Activated CD8-positive, alpha-beta memory T cell treated with anti-CD3 and anti-CD28 coated beads, Interleukin-2, amount 50 U/mL, for 48 hours (primary cell): ENCODE measurements around the gene HYOU1.
"Not testable (repeated sequence)": the region's sequence is repeated elsewhere in the genome, so short reads cannot be mapped to it uniquely, and the experiment has no call there.

Source experiments
- DNase-seq: peaks from one replicate; pipeline ENCODE4 v3.0.0-alpha.2; 2020

Gene HYOU1, protein sequence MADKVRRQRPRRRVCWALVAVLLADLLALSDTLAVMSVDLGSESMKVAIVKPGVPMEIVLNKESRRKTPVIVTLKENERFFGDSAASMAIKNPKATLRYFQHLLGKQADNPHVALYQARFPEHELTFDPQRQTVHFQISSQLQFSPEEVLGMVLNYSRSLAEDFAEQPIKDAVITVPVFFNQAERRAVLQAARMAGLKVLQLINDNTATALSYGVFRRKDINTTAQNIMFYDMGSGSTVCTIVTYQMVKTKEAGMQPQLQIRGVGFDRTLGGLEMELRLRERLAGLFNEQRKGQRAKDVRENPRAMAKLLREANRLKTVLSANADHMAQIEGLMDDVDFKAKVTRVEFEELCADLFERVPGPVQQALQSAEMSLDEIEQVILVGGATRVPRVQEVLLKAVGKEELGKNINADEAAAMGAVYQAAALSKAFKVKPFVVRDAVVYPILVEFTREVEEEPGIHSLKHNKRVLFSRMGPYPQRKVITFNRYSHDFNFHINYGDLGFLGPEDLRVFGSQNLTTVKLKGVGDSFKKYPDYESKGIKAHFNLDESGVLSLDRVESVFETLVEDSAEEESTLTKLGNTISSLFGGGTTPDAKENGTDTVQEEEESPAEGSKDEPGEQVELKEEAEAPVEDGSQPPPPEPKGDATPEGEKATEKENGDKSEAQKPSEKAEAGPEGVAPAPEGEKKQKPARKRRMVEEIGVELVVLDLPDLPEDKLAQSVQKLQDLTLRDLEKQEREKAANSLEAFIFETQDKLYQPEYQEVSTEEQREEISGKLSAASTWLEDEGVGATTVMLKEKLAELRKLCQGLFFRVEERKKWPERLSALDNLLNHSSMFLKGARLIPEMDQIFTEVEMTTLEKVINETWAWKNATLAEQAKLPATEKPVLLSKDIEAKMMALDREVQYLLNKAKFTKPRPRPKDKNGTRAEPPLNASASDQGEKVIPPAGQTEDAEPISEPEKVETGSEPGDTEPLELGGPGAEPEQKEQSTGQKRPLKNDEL

DNA sequence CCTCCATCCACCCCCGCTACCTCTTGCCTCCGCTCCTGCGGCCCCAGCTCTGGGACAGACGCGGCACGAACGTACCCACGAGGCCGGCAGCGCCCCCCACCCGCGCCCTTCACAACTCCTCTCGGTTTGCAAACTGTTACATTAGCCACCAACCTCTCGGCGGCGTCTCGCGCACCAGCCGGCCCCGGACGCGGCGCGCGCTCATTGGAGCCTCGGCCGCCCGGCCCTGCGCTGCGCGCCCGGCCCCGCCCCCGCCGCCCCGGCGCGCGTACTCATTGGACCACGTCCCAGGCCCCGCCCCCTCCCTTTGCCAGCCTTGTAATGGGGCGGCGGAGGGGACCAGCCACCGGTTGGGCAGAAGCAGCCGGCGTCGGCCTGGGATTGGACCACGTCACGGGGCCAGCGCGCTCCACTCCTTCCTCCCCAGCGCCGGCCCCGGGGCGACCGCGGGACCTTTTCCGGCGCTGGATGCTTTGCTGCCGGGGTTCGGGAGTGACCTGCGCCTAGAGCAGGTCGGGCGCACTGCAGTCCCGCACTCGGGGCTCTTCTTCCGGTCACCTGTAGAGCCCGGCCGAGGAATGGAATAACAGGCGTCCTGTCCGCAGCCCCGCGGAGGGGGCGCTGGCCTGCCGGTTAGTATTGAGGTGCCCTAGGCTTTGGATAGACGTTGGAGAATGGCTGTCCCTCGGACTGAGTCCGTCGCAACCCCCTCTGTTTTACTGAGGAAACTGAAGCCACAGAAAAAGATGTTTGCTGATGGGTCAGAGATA is at the start of gene HYOU1:
Gene HYOU1, minus strand, starts transcription at position 206 of the 770 bp plus-strand sequence. CDS start 1,045 bp downstream, outside the sequence.
- peak; percentile 99 for DNase-seq

DNA sequence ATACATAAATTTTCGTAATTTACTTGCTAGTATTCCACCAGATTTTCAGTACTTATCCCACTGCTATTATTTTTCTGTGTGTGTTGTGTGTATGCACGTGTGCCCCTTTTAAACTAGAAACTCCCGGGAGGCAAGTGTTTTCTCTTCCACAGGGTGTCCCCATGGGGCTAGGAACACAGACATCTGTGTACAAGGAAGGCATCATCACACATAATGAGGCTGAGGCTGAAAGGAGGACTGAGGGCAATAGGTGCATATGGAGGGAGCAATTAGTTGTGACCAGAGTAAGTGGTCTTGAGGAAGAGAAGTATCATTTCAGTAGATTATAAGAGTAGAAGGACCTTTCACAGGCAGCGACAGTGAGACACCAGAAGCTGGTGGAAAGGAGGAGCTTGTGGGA is 46.8 kb upstream of the HYOU1 start:
- DNase-seq, result no peak

DNA sequence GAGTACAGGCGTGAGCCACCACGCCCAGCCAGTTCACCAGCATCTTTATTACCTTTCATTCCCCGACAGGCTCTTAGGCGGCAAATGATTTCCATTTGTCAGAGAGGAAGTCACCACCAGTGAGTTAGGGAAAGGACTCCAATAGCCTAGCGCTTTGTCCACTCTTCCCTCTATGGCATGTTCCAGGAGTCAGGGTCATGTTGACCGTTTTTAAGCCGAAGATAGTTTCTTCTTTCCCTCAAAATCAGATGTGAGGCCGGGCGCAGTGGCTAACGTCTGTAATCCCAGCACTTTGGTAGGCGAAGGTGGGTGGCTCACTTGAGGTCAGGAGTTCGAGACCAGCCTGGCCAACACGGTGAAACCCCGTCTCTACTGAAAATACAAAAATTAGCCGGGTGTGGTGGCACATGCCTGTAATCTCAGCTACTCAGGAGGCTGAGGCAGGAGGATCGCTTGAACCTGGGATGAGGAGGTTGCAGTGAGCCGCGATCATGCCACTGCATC is 46.2 kb upstream of the HYOU1 start:
- DNase-seq, result not testable (repeated sequence)

DNA sequence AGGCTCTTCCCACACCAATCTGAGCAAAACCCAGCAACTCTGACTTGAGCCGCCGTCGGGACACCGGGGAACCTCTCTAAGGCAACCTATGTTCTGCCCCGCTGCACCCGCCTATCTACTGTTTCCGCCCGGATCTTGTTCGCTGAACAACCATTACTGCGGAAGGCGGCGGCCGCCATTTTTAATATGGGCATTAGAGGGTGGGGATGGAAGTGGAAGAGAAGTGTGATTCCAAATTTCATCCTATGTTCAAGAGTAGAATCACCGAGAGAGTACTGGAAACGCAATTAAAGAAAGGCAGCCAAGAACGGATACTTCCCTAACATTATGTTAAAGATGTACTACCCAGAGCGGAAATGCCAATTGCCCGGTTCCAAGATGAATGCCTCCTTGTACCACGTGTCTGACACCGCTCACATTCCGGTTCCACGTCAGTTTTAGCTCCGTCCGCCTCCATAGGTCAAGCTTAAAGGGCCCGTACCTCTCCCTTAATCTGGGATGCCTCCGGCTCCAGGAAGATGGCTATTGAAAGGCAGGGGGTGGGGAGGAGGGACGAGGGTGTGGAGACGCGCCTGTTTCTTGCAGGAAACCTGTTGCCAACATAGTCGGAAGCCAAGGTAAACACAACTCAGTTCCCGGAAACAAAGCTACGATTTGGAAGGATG is 44.9 kb upstream of the HYOU1 start, which contains the start of gene DPAGT1:
Gene DPAGT1, minus strand, starts transcription at position 95 of the 665 bp plus-strand sequence. CDS start 198 bp downstream, outside the sequence.
- DNase-seq, result peak; percentile 91

DNA sequence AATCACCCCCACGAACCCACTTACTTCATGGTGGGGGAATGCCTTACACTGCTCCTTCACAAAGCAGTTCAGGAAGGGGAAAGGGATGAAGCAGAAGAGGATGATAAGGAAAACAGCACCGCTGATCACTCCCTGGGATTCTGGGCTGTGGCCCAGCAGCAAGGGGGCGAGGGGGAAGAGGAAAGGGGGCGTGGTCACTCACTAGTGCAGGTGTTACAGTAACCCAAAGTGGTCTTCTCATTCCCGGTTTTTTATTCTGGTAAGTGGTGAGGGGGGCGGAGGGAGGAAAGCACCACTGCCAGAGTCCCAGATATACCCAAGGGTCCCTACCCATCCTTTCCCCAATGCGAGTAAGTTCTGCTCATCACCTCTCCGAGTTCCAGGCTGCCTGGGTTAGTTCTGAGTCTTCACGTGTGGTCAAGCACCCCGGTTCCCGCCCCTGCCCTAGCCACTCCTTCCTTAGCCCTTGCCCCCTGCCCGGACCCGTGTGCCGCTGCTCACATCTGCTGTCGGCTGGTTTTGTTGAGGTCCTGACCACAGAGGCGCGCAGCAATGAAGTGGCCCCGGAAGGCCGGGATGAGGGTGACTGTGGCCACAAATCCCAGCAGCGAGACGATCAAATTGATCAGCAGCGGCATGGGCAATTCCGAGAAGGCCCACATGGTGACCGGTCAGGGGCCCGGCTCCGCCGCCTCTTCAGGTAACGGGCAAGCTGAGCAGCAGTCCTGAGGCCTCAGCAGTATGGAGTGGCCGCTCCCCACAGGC is 44.2 kb upstream of the HYOU1 start:
- no peak for DNase-seq

DNA sequence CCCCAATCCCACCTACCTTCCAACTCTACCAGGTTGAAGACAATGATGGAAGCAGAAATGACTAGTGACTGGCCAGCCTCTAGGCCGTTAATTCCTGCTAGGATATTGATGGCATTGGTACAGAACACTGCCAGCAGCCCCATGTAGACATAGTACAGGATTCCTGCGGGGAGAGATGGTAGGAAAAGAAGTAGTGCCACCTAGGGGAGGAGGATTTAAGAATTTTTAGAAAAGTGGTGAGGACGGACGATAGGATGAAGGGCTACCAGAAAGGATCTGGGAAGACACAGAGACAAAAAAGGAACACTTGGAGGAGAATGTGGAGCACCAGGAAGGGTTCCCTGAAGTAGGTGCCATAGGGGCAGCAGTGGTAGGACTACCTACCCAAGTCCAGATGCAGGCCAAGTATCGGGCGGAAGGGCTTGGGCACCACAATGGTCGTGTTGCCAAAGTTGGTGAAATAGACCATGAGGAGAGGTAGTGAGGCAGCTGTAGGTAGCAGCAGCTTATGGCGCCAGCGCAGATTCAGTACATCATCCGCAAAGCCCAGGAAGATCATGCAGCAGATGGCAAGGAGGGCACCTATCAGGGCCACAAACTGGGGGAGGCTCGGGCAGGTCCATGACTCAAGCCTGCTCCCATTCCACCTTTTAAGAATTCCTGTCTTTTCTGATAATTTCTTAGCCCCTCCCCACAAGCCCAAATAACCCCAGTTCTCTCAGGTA is 43.4 kb upstream of the HYOU1 start:
- no peak for DNase-seq

DNA sequence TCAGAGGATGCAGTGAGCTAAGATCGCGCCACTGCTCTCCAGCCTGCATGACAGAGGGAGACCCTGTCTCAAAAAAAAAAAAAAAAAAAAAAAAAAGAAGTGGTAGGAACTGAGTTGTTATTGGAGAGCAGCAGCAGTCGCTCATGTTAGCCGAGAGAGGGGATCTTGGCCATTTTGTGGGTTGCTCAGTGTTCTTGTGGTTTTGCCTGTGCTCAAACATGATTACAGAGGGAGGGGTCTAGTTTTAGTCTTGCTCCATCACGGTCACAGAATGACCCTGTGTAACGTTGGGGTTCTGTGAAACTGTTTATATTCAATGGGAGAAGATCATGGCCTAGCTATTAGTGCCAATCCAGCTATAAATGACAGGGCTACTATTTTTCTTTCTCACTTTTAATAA is 42.7 kb upstream of the HYOU1 start:
- DNase-seq, result no peak

DNA sequence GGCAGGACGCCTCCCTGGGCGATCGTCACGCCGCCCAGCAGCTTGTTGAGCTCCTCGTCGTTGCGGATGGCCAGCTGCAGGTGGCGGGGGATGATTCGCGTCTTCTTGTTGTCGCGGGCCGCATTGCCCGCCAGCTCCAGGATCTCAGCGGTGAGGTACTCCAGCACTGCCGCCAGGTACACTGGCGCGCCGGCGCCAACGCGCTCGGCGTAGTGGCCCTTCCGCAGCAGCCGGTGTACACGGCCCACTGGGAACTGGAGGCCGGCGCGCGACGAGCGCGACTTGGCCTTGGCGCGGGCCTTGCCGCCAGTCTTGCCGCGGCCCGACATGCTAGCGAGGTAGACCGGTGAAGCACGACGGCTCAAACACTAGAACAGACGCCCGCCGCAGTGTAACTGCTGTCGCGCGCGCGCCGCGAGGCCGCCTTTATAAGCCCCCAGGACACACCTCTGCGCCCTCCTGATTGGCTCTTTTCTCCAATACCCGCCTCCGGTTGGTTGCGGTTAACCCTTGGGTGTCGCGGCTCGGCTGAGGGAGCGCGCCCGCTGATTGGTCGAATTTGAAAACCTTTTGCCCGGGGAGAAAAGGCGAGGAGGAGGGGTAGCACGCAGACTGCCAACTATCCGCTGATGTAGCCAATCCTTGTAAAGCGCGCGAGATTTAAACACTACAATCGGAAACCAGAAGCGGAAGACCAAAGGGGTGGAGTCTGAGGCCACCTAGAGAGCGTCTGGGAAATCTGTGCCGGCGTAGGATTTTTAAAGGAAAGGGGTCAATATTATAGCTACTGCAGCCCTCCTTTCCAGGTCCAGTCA is 38.3 kb upstream of the HYOU1 start:
- DNase-seq, result peak; percentile 100

DNA sequence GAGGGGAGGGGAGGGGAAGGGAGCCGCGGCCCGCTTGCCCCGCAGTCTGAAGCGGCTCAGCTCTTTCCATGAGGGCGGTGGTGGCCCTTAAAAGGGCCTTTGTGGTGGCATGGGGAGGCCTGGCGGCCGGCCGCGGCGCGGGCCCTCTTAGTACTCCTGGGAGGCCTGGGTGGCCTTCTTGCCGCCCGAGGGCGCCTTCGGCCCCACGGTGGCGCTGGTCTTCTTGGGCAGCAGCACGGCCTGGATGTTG is 37.7 kb upstream of the HYOU1 start:
- DNase-seq, result no peak

DNA sequence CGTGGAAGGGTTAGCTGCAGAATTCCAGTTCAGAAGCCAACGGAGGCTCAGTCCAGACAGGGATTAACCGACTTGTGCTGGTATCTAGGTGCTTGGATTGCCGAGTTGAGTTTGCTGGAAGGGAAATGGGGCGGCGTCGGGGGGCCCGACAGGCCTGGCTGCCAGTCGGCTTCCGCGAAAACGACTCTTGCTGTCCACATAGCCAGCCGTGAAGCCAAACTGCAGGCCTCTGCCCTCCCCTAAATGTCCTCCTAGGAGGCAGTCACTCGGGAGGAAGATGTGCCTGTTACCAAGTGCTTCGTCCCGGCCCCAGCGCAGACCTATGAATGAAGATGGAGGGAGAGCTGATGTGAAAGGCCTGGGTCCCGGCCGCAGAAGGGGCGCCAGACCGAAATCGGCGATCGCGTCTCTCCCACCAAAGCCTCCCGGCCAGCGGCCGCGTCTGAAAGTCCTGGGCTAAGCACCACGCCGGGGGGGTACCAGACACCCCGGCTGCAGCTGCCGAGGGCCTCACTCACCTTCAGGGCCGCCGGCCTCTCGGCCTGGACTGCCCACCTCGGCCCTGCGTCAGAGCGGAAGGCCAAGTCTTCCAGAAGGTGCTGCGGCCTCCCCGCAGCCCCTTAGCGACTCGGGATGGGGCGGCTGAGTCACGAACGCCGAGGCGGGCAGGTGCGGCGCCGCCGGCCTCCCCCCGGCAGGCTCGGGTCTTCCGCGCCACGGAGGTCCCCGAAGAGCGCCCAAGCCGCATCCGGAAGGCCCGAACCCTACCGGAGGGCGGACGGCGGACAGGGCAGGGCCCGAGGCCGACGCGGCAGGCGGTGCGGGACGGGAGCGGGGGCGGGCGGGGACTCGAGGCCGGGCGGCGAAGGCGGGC is 37.2 kb upstream of the HYOU1 start:
- peak; percentile 81 for DNase-seq

DNA sequence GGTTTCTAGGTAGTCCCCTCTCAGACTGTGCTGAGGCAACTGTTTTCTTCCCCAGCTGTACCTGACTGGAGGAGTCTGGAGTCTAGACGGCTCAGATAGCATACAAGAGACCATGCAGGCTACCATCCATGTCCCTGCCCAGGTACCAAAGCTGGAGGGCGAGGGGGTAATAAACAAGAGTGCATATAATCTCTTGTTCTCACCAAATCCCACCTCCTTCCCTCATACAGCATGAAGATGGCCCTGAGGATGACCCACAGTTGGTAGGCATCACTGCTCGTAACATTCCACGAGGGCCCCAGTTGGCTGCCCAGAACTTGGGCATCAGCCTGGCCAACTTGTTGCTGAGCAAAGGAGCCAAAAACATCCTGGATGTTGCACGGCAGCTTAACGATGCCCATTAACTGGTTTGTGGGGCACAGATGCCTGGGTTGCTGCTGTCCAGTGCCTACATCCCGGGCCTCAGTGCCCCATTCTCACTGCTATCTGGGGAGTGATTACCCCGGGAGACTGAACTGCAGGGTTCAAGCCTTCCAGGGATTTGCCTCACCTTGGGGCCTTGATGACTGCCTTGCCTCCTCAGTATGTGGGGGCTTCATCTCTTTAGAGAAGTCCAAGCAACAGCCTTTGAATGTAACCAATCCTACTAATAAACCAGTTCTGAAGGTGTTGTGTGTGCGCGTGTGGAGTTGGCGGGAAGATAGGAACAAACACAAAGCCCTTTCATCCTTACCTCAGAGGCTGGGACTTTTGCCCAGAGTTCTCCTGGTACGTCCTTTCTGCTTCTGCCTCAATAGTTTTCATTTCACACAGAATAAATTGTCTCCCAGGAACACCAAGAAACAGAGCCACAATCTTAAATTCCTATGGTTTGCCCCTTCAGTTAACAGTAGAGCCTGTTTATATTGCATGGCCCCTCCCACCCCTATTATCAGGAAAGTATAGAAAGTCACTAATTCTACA is 36.2 kb upstream of the HYOU1 start:
- DNase-seq, result no peak

DNA sequence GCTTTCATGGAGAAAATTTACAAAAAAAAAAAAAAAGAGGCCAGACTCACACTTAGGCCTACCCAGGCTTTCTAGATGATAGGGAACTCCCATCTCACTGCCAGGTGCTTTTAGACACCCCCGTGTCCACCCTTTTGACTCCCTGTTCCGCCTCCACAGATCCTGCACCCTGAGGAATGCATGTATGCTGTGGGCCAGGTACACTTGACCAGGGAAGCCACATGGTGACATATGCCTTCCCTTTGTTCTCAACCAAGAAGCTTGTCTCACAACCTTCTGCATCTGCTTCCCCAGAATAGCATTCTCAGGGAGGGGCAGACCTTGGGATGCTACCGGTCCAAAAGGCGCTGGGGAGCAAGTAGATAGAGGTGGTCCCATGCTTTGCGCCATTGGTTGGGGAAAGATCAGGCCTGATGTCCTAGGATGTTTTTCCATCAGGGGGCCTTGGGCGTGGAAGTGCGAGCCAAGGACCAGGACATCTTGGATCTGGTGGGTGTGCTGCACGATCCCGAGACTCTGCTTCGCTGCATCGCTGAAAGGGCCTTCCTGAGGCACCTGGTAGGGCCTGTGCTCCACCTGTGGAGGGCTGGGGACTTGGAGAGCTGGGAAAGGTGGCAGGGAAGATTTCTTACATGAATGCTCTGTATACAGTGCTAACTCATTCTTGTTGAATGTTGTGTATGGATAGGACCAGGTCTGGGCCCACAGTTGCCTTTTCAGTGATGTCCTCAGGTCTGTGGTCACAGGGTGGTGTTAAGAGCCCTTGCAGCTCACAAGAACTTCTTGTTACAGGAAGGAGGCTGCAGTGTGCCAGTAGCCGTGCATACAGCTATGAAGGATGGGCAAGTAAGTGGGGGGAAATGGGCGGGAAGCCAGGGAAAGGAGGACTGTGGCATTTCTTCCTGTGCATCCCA is 35.2 kb upstream of the HYOU1 start:
- no peak for DNase-seq

DNA sequence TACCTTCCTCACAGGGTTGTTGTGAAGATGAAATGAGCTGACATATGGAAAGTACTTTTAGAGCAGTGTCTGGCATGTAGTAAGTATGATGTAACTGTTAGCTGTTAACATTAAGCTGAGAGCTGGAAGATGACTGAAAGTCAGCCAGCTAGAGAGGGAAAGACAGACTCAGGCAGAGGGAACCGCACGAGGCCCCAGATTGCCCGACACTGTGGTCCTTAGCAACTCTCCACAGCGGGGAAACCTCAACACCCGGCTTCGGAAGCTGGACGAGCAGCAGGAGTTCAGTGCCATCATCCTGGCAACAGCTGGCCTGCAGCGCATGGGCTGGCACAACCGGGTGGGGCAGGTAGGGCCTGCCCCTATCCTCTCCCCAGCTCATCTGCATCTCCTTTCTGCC is 34.2 kb upstream of the HYOU1 start:
- DNase-seq, result no peak

DNA sequence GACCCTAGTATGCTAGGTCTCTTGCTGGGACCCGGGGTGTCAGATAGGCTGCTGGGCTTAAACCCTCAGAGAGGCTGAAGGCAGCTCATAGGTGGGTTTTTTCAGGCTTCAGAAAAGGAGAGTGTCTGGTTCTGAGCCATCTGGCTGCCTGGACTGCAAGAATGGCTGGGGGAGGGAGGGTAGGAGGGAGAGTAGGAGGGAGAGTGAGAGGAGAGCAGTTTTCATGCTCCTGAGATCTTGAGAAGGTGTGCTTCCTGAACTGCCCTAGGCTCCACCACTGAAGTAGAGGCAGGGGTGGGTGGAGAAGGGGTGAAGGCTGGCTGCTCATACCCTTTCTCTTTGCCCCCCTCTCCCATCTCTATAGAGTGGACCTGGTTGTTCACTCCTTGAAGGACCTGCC is 32.3 kb upstream of the HYOU1 start:
- no peak for DNase-seq

DNA sequence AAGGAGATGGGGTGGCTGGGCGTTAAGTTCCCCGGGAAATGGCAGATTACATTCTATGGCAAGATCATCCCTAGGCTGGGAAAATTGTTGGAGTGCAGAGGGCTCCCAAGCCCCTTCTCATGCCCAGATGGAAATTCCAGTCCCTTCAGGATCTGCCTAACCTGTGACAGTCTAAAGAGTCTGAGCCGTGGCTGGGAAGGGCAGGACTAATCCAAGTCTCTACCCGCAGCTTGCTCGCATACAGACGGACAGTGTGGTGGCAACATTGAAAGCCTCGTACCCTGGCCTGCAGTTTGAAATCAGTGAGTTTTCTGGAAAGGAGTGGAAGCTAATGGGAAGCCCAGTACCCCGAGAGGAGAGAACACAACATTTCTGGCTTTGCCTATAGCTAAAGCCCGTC is 31.4 kb upstream of the HYOU1 start:
- DNase-seq, result no peak

DNA sequence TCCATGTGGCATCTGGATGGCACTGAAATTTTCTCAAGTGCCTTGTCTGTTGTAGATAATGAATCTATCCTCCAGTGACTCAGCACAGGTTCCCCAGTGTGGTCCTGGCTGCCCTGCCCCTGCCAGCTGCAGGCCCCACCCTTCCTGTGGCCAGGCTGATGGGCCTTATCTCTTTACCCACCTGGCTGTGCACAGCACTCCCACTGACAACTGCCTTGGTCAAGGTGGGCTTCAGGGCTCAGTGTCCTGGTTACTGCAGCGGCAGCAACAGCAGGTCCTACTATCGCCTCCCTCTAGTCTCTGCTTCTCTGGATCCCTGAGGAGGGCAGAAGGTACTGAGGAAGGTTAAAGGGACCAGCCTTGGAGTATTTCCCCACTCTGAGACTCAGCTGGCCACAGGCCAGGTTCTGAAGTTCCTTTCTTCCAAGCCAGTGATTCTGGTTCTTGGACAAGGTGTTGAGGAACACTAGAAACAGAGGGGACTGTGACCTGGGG is 30.8 kb upstream of the HYOU1 start:
- DNase-seq, result no peak
